Peyer's patch (tissue), 4 donors: Measurements from ENCODE around the gene ABL2. TPM values are rescaled to one million over a fixed set of nuclear protein-coding genes. Genes with fewer than 3 reads are reported as not detected.

Source experiments
- DNase-seq, 3 donors: peaks; one replicate each; pipeline ENCODE4 v3.0.0-alpha.2; 2017 to 2019
- H3K27ac ChIP-seq, 4 donors: fragments of 200-600 bp; sonication (generic); one replicate each; pipeline ENCODE4 v1.5.1; 2016 to 2019
- H3K27me3 ChIP-seq, 2 donors: fragments of 200-600 bp; sonication (generic); one replicate each; pipeline ENCODE4 v1.5.1; 2019
- H3K36me3 ChIP-seq, 3 donors: fragments of 200-600 bp; sonication (generic); one replicate each; pipeline ENCODE4 v1.5.1; 2016 to 2019
- H3K4me1 ChIP-seq, 4 donors: fragments of 200-600 bp; sonication (generic); one replicate each; pipeline ENCODE4 v1.5.1; 2016 to 2019
- H3K4me3 ChIP-seq, 4 donors: fragments of 200-600 bp; sonication (generic); 1 replicate in 3 of 4; 2 replicates in 1 of 4; pipeline ENCODE4 v1.5.1; 2016 to 2019; ENCODE audit warnings: mild to moderate bottlenecking in 1 of 4
- H3K9me3 ChIP-seq, 4 donors: fragments of 200-600 bp; sonication (generic); one replicate each; pipeline ENCODE4 v1.5.1; 2016 to 2019; ENCODE audit warnings: mild to moderate bottlenecking in 1 of 4
- POLR2A ChIP-seq, 2 donors: fragments of 450-650 bp; IDR thresholded peaks; one replicate each; pipeline ENCODE4 v1.5.1; 2017; ENCODE audit warnings: antibody characterized with exemption in 2 of 2, mild to moderate bottlenecking in 2 of 2, moderate library complexity in 2 of 2
- total RNA-seq, 4 donors: library from RNA; depleted of rRNA; stranded (reverse); fragments of >200 nt; gene quantifications; one replicate each; pipeline ENCODE4 v1.1.0, GENCODE V29; 2016
- TF ChIP-seq, protein P1 (sequence below), 6 experiments: fragments of 450-650 bp in 4 of 6; fragments of 200-600 bp in 2 of 6; sonication (generic) in 1 of 6; IDR thresholded peaks; one replicate each; pipeline ENCODE4 v1.5.1; 2017 to 2019; ENCODE audit warnings: antibody characterized with exemption in 6 of 6, mild to moderate bottlenecking in 3 of 6, moderate library complexity in 1 of 6

ABL2 gene
- total RNA-seq, 4 donors from 2014 or later: 9.6 to 25.6 (median 12.1) TPM

DNA sequence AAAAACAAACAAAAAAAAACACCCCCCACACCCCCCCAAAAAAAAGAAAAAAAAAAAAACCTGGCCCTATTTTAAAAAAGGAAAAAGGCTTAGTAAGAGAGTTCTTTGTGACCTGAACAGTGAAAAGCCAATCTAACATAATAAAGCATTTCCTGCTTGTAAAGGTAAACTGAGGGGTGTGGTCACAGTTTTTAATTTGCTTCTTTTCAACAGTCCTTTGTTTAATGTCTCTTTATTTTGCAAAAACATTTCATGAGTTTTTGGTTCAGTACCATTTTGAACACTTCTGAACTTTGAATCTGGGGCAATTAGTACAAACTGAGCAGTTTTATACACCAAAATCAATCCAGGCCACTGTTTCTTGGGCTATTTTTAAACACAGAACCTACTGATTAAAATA lies 110.0 kb downstream of the ABL2 start:
- no peaks in the 10 kb centered on the region for H3K9me3 ChIP-seq
- H3K27ac ChIP-seq: no peak overlapping the region
- H3K4me3 ChIP-seq: no peak overlapping the region
- TF ChIP-seq, protein P1, sequence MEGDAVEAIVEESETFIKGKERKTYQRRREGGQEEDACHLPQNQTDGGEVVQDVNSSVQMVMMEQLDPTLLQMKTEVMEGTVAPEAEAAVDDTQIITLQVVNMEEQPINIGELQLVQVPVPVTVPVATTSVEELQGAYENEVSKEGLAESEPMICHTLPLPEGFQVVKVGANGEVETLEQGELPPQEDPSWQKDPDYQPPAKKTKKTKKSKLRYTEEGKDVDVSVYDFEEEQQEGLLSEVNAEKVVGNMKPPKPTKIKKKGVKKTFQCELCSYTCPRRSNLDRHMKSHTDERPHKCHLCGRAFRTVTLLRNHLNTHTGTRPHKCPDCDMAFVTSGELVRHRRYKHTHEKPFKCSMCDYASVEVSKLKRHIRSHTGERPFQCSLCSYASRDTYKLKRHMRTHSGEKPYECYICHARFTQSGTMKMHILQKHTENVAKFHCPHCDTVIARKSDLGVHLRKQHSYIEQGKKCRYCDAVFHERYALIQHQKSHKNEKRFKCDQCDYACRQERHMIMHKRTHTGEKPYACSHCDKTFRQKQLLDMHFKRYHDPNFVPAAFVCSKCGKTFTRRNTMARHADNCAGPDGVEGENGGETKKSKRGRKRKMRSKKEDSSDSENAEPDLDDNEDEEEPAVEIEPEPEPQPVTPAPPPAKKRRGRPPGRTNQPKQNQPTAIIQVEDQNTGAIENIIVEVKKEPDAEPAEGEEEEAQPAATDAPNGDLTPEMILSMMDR (IDR thresholded peaks at IDR 0.05): no peak
- no peak for TF ChIP-seq POLR2A (IDR thresholded peaks at IDR 0.05)
- H3K36me3 ChIP-seq: peaks cover 0 to 47% (median 0%) of the 10 kb centered on the region in 3 donors
- no peaks in the 10 kb centered on the region for H3K4me1 ChIP-seq
- H3K27me3 ChIP-seq: no peaks in the 10 kb centered on the region
- DNase-seq: no peak

- H3K4me1 ChIP-seq: no peaks in the 10 kb centered on the region
- no peak for DNase-seq
- no peak for TF ChIP-seq POLR2A (IDR thresholded peaks at IDR 0.05)
- TF ChIP-seq, protein P1 (IDR thresholded peaks at IDR 0.05): no peak
Observed at GRCh38 chr1:179115181-179115580, 114.3 kb downstream of the ABL2 start.

DNA sequence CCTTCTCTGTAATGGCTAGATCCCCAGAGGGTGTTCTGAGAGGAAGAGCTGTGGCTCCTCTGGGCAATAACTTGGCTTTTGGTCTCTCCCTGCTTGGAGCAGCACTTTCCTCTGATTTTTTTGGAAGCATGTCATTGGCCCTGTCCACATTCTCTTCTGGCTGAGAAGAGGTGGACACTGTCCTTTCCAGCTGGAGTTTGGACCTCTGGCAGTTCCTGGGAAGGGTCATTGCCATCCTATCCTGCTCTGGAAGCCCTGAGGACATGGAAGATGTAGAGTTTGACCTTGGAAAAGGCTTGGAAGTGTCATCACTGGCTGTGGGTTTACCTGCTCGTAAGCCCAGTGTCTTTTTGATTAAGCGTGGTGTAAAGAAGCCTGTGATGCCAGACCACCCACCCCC lies 120.8 kb downstream of the ABL2 start:
- H3K36me3 ChIP-seq: peaks cover 0 to 46% (median 0%) of the 10 kb centered on the region in 3 donors
- no peak overlapping the region for H3K4me3 ChIP-seq
- H3K9me3 ChIP-seq: no peaks in the 10 kb centered on the region
- H3K27ac ChIP-seq: no peak overlapping the region
- TF ChIP-seq POLR2A (IDR thresholded peaks at IDR 0.05): no peak
- TF ChIP-seq, protein P1 (IDR thresholded peaks at IDR 0.05): no peak
- H3K27me3 ChIP-seq: no peaks in the 10 kb centered on the region
- no peak for DNase-seq
- H3K4me1 ChIP-seq: no peaks in the 10 kb centered on the region

More at GRCh38 chr1:179115181-179115580, 114.3 kb downstream of the ABL2 start:
- no peaks in the 10 kb centered on the region for H3K27me3 ChIP-seq
- H3K27ac ChIP-seq: no peak overlapping the region
- no peak overlapping the region for H3K4me3 ChIP-seq
- peaks cover 0 to 58% (median 0%) of the 10 kb centered on the region in 3 donors for H3K36me3 ChIP-seq
- no peaks in the 10 kb centered on the region for H3K9me3 ChIP-seq

DNA sequence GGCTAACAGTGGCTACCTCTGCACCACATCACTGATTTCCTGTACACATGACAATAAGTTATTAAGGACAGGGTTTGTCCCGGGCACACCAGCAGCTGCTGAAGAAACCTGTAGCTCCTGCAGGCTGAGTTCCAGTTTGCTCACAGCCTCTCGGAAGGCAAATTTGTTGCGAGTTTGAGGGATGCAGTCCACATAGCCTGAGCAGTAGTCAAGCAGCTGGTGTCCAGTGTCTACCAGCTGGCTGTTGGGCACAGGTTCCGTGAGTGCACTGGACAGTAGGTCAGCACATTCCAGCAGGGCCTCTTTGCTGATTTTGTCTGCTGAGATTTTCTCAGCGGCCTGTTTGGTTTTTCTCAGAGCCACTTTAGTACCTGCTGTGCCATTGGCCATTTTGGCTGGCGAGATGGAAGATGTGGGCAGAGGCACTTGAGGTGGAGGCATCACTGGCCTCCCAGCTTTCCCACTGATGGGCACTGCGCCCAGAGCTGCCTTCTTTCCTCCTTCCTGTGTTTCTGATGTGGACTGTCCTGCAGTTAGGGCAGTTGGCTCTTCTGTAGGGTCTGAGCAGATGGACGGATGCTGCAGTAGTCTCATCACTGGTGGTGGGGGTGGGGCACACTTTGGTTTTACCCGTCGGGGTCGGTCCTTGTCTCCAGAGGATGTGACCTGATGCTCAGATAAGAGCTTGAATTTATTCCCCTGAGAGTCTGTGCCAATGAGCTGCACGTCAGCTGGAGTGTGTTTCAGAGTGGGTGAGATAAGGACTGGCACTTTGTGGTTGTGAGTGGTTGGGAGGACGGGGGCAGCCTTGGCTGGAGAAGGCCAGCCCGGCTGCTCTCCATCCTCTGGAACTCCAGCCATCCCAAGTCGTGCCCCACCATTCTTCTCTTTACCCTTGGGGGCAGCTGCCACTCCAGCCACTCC lies 121.5 kb downstream of the ABL2 start:
- Histone ChIP-seq H3K27ac (no peak overlapping the region), H3K9me3 (no peaks in the 10 kb centered on the region), H3K4me3 (no peak overlapping the region), H3K27me3 (no peaks in the 10 kb centered on the region), H3K4me1 (no peaks in the 10 kb centered on the region), H3K36me3 (peaks cover 0 to 46% (median 0%) of the 10 kb centered on the region in 3 donors)
- TF ChIP-seq POLR2A (IDR thresholded peaks at IDR 0.05): no peak
- TF ChIP-seq, protein P1 (IDR thresholded peaks at IDR 0.05): no peak
- no peak for DNase-seq

DNA sequence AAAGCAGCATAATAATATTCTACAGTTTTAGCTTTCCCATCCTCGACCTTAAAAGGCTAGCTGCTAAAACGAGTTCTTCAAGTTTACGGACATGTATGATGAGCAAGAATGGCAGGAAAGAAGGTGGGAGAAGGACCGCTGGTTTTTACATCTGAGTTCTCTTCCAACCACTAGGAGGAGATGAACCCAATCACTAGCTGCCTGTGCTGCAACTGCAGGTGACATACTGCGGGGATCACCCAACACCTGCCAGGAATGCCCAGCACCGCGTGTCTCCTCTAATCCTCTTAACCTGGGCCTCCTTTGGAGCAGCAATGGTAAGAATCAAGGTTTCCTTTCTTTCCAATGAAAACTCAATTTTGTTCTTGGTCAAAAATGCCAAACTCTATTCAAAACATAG lies 124.1 kb downstream of the ABL2 start:
- TF ChIP-seq, protein P1 (IDR thresholded peaks at IDR 0.05): peak in 3 of 6 experiments; percentile 49 to 64 (median 53)
- no peak for TF ChIP-seq POLR2A (IDR thresholded peaks at IDR 0.05)
- H3K27ac ChIP-seq: no peak overlapping the region
- H3K36me3 ChIP-seq: peaks cover 0 to 28% (median 0%) of the 10 kb centered on the region in 3 donors
- H3K4me1 ChIP-seq: no peaks in the 10 kb centered on the region
- DNase-seq: no peak
- H3K4me3 ChIP-seq: no peak overlapping the region
- H3K27me3 ChIP-seq: no peaks in the 10 kb centered on the region
- H3K9me3 ChIP-seq: no peaks in the 10 kb centered on the region
